Fibroblast of the conjunctiva (primary cell): Measurements from ENCODE around the gene UBTD2.
"Not testable (repeated sequence)": the region's sequence is repeated elsewhere in the genome, so short reads cannot be mapped to it uniquely, and the experiment has no call there.

ENCODE experiments used
- DNase-seq: peaks from one replicate; pipeline ENCODE4 v3.0.0-alpha.2; 2010; ENCODE audit warnings: low read depth

UBTD2 gene

DNA sequence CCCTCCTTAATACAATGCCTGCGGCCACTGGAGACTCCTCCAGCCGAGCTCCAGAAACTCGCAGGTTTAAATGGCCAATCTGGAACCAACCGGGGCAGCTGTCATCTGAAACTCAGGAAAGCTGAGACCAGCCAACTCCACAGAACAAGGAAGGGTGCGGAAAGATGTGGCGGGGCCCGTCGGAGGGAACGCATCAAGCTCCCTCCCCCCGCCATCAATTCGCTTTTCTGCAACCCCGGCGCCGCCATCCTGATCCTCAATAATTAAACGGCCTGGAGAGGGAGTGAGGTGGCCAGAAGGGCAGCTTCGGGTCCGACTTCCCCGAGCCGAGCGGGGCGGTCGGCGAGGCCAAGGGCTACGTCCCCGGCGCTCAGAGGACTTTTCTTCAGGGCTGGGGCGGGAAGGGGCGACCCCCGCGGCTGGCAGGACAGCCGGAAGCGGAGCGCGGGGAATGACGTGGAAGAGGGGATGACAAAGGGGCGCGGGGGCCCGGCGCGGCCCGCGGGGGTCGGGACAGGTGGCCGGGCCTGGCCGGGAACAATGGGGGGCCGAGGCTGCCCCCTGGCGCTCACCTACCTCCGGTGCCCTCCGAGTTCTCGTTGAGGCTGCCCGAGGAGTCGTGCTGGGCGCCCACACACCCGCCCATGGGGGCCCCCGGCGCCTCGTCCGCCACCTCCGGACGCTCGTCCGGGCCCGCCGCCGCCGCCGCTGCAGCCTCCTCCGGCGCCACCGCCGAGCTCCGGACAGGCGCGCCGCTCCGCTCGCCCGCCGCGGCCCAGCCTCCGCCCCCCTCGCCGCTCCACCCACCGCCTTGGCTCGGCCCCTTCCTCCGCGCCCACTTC is at the start of gene UBTD2:
UBTD2 (minus strand) TSS at position 745 of the 842 bp plus-strand sequence; CDS start at position 646, 99 bp downstream.
- DNase-seq = peak; percentile 43

GRCh38 chr5:172326901-172327300 is 43.3 kb upstream of the UBTD2 start:
- not testable (repeated sequence) for DNase-seq

DNA sequence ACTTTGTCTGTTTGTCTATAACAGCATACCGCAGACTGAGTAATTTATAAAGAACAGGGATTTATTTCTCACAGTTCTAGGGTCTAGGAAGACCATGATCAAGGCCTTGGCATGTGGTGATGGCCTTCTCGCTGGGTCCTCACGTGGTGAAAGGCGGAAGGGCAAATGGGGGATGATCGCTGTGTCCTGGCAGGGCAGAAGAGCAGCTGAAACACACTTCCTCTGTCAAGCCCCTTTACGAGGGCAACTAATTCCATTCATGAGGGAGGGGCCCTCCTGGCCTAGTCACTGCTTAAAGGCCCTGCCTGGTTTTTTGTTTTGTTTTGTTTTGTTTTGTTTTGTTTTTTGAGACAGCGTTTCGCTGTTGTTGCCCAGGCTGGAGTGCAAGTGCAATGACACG is 41.9 kb upstream of the UBTD2 start:
- DNase-seq = no peak

GRCh38 chr5:172322028-172322965 is 38.7 kb upstream of the UBTD2 start:
- DNase-seq = no peak

- DNase-seq = no peak
Measured at GRCh38 chr5:172321593-172321992, 38.0 kb upstream of the UBTD2 start.

DNA sequence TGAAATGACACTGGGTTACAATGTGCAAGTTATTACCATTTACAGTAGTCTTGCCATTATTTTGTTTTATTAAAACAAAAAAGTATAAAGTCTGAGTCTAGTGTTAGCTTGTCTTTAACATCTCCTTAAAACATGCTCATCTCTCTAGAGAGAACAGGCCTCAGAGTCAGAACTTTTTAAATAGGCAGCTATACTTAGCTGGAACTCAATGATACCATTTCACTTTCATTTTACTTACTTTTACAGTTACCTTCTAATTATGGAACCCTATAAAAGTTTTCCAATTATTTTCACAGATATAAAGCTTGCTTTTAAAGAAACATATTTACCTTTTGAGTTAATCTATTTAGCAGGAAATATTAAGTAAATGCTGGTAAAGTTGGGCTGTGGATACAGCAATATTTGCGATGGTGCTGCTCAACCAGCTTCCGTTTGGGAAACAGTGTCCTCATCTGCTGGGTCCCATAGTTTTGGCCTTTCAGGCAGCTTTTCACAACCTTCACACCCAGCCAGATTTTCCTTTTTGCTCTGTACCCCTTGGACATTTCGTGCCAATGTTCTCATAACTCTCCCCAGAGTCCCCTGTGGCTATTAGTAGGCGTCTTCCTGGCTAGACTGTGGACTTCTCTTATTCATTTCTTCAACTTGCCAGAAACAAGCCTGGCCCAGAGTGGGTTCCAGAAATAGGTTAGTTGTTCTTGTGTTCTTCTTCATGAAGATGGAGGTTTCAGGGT is 36.3 kb upstream of the UBTD2 start:
- no peak for DNase-seq

GRCh38 chr5:172315587-172316493 is 32.3 kb upstream of the UBTD2 start:
- no peak for DNase-seq

- no peak for DNase-seq
Measured at GRCh38 chr5:172313915-172314314, 30.4 kb upstream of the UBTD2 start.

DNA sequence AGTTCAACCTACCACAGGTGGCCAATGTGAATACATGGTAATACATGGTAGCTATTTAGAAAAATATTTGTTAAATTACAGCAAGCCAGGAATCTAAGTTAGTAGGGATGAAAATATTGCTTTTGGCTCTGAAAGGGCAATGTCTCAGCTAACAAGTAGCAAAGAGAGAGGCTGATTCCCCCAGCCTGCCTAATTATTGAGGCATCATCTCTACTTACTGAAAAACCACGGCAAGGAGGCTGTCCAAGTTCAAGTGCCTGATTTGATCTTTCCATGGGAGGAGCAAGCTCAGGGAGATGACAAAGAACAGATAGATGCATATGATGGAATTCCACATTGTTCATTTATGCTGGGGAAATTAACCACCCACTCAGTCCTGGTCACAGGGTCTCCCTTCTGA is 28.7 kb upstream of the UBTD2 start:
- no peak for DNase-seq

GRCh38 chr5:172311605-172312004 is 28.0 kb upstream of the UBTD2 start:
- no peak for DNase-seq

GRCh38 chr5:172311026-172311425 is 27.5 kb upstream of the UBTD2 start:
- no peak for DNase-seq

GRCh38 chr5:172305380-172305779 is 21.8 kb upstream of the UBTD2 start:
- no peak for DNase-seq

DNA sequence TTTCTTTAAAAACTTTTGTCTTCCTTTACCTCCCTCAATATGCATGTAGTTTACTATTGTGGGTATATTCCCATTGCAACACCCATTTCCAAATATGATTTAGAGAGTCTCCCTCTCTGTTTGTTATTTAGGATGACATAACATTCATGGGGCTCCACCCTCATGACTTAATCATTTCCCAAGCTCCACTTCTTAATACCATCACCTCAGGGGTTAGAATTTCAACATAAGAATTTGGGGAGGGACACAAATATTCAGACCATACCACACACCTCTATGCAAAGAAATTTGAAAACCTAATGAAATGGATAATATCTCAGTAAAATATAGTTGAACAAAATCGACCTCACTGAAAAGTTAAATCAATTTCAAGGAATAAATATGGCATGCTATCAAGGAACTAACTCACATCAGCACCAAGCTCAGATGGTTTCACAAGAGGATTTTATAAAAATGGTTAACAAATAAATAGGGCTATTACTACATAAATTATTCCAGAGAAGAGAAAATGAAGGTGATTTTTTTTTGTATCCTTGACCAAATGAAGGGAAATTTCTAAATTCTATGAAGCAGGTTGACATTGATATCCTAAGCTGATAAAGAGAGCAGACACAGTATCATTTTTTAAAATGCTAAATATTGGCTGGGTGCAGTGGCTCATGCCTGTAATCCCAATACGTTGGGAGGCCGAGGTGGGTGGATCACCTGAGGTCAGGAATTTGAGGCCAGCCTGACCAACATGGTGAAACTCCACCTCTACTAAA is 20.2 kb upstream of the UBTD2 start:
- no peak for DNase-seq

- no peak for DNase-seq
Measured at GRCh38 chr5:172303162-172303561, 19.6 kb upstream of the UBTD2 start.

DNA sequence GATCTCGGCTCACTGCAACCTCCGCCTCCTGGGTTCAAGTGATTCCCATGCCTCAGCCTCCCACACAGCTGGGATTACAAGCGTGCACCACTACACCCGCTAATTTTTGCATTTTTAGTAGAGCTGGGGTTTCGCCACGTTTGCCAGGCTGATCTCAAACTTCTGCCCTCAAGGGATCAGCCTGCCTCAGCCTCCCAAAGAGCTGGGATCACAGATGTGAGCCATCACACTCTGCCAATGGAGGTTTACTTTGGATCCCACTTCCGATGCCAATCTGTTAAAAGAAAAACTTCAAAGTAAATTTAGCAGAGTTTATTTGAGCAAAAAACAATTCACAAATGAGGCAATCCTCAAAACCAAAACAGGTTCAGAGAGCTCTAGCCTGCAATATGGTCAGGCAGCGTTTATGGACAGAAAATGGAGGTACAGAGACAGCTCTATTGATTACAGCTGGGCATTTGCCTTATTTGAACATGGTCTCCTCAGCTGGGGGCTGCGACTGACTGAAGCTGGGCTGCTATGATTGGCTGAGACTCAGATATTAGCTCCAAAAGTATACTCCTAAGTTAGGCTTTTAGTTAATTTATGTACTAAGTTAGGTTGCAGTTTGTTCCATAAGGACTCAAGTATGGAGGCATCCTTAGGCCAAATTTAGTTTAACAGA is 18.6 kb upstream of the UBTD2 start:
- no peak for DNase-seq

DNA sequence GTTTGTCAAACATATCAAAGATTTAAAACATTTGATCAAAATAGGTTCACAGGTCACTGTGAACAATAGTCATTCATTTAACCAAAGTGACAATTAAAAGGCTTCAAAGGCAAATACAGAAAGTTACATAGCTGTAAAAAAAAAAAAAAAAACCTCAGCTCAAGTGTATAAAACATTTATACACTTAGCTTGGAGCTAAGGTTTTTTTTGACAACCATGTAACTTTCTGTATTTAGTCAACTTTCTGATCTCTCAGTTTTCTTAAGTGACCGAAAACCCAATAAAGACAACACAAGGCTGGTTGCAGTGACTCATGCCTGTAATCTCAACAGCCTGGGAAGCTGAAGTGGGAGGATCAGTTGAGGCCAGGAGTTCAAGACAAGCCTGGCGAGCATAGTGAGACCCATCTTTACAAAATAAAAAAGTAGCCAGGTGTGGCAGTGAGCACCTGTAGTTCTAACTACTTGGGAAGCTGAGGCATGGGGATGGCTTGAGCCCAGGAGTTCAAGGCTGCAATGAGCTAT is 16.4 kb upstream of the UBTD2 start:
- no peak for DNase-seq

- no peak for DNase-seq
Measured at GRCh38 chr5:172294831-172295230, 11.3 kb upstream of the UBTD2 start.

DNA sequence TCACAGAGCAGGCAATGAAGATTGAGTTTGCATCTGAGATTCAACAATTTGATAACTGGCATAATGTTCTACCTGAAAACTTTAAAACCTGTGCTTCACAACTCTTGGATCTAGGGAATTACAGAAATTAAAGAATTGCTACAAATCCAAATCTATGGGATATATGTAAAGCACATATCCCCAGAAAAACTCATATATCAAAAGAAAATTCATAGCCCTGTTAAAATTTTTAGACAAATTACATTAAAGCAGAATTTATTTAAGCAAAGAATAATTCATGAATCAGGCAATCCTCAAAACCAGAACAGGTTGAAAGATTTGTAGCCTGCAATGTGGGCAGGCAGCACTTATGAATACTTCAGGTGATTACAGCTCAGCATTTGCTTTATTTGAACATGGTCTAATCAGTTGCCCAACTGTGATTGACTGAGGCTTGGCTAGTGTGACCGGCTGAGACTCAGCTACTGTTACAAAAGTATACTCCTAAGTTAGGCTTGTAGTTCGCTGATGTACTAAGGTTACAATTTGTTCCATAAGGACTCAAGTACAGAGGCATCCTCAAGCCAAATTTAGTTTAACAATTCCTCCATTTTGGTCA is 10.3 kb upstream of the UBTD2 start:
- DNase-seq = no peak

DNA sequence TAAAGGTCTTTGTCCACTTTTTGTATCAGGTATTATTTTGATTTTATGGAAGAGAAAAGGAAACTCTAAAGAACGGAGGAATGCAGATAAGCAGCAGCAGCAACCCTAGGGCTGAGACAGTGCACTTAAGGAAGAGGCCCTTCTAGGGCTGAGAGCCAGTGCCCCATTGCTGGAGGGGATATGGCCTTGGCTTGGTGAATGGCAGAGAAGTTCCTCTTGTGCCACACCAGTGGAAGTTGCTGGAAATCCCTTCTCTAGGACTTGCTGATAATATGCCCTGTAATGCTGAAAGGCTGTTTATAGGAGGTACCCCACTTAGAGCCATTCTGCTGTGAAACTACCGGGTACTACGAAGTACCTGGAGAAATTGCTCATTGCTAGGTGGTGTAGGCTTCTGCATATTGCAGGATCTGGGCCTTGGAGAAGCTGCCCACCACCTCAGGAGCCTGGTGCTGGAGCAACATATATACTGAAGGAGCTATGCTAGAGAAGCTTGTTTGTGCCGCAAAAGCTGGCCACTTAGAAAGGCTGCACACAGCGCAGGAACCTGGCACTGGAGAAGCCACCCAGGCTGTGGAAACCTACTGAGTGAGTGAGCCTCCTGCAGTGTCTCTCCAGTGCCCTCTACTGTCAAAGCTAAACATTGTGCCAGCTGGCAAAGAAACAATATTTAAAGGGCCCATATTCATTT is 9.6 kb upstream of the UBTD2 start:
- DNase-seq = peak; percentile 59
